HepG2 (cell line): ENCODE data around the gene THEMIS. TPM values are rescaled to one million over a fixed set of nuclear protein-coding genes. Genes with fewer than 3 reads are reported as not detected.

Source experiments
- ATAC-seq: fragments of 200-7000 bp; cut with Tn5 transposase; 3 replicates; pipeline ENCODE4 v1.9.1; 2020; ENCODE audit warnings: mild to moderate bottlenecking, moderate library complexity
- BruUV-seq: library from RNA; stranded (reverse); fragments of 400-500 nt; replicated peaks from 2 replicates; lab custom pipeline; 2021; lab: Mats Ljungman, UMichigan
- CTCF ChIA-PET: fragments of 300-600 bp; formaldehyde crosslinking; extraction: SDS; loops from one replicate; lab custom pipeline; 2021; ENCODE audit warnings: low total read pairs, inconsistent platforms, low intra/inter-chr PET ratio; lab: Yijun Ruan, JAX
- POLR2A ChIA-PET: fragments of 350-600 bp; sonication (Branson Sonifier 250); formaldehyde crosslinking; loops from one replicate; lab custom pipeline; 2020; ENCODE audit warnings: antibody characterized with exemption, inconsistent platforms; lab: Yijun Ruan, JAX
- DNase-seq: peaks from one replicate; pipeline ENCODE4 v3.0.0-alpha.2; 2015; ENCODE audit warnings: low spot score
- FAIRE-seq: peaks from 3 replicates; lab custom pipeline; 2011; peaks lifted over from hg19 to GRCh38; lab: Jason Lieb, UNC
- H2AFZ ChIP-seq: one replicate; pipeline ENCODE4 v1.6.1; 2011; ENCODE audit warnings: low read length, inconsistent platforms
- H3K27ac ChIP-seq: fragments of 300-600 bp; 3 replicates; pipeline ENCODE4 v1.8.0; 2011; ENCODE audit warnings: mixed run types, mild to moderate bottlenecking, mixed read lengths, low read length, inconsistent platforms; ENCODE audit not compliant: insufficient read depth; ENCODE audit errors: extremely low read length
- H3K27me3 ChIP-seq, 2 experiments: fragments of 200-600 bp in 1 of 2; 2 replicates in 1 of 2; 3 replicates in 1 of 2; pipeline versions ENCODE4 v1.6.0 to v1.8.0; 2011; ENCODE audit warnings: low read length in 2 of 2, mild to moderate bottlenecking in 2 of 2, moderate library complexity in 2 of 2, inconsistent platforms in 1 of 2; ENCODE audit not compliant: insufficient read depth in 2 of 2, control insufficient read depth in 1 of 2
- H3K36me3 ChIP-seq, 2 experiments: fragments of 200-600 bp in 1 of 2; replicated peaks in 1 of 2; 2 replicates in 1 of 2; 3 replicates in 1 of 2; pipeline versions ENCODE4 v1.5.1 to v1.8.0; 2011; ENCODE audit warnings: low read length in 2 of 2, inconsistent platforms in 1 of 2; ENCODE audit not compliant: insufficient read depth in 2 of 2, control insufficient read depth in 1 of 2
- H3K4me1 ChIP-seq: 2 replicates; pipeline ENCODE4 v1.5.1; 2012; ENCODE audit warnings: low read length, inconsistent platforms; ENCODE audit not compliant: insufficient read depth
- H3K4me2 ChIP-seq: 2 replicates; pipeline ENCODE4 v1.6.0; 2011; ENCODE audit warnings: low read depth, low read length, inconsistent platforms
- H3K4me3 ChIP-seq, 3 experiments: fragments of 200-600 bp in 1 of 3; sonication (generic), shearing (Covaris generic) in 1 of 3; replicated peaks in 1 of 3; 2 replicates each; pipeline ENCODE4 v1.5.1; 2011 to 2016; ENCODE audit warnings: low read length in 3 of 3, inconsistent platforms in 2 of 3, low read depth in 2 of 3, mild to moderate bottlenecking in 2 of 3, control low read depth in 1 of 3, mixed read lengths in 1 of 3; ENCODE audit not compliant: insufficient read depth in 1 of 3
- H3K79me2 ChIP-seq: one replicate; pipeline ENCODE4 v1.6.1; 2011; ENCODE audit warnings: low read length, inconsistent platforms; ENCODE audit not compliant: insufficient read depth
- H3K9ac ChIP-seq: 2 replicates; pipeline ENCODE4 v1.6.0; 2011; ENCODE audit warnings: mild to moderate bottlenecking, low read depth, low read length, inconsistent platforms; ENCODE audit not compliant: insufficient read depth
- H3K9me3 ChIP-seq: 2 replicates; pipeline ENCODE4 v1.5.1; 2012; ENCODE audit warnings: mild to moderate bottlenecking, low read length
- H4K20me1 ChIP-seq: 2 replicates; pipeline ENCODE4 v1.6.0; 2011; ENCODE audit warnings: inconsistent platforms, mild to moderate bottlenecking, low read length, moderate library complexity; ENCODE audit not compliant: insufficient read depth
- ATF3 ChIP-seq: sonication (generic); formaldehyde crosslinking; IDR thresholded peaks from 2 replicates; pipeline ENCODE4 v1.4.0; 2020; ENCODE audit warnings: missing genetic modification reagents
- CBX1 ChIP-seq: IDR thresholded peaks from one replicate; pipeline ENCODE4 v1.6.1; 2016; ENCODE audit warnings: antibody characterized with exemption, low read depth
- CREBL2 ChIP-seq: sonication (generic); formaldehyde crosslinking; IDR thresholded peaks from 2 replicates; pipeline ENCODE4 v1.8.1; 2023; ENCODE audit warnings: missing genetic modification reagents, mild to moderate bottlenecking, borderline replicate concordance
- DMAP1 ChIP-seq: IDR thresholded peaks from 2 replicates; pipeline ENCODE4 v1.6.1; 2016
- ETV6 ChIP-seq: sonication (generic); formaldehyde crosslinking; conservative IDR thresholded peaks from 2 replicates; pipeline ENCODE4 v1.4.0; 2020; ENCODE audit warnings: missing genetic modification reagents
- GLI4 ChIP-seq: sonication (generic); formaldehyde crosslinking; IDR thresholded peaks from 2 replicates; pipeline ENCODE4 v1.5.1; 2020; ENCODE audit warnings: missing genetic modification reagents, mild to moderate bottlenecking, moderate library complexity, borderline replicate concordance
- HOXA3 ChIP-seq: sonication (generic); formaldehyde crosslinking; IDR thresholded peaks from 2 replicates; pipeline ENCODE4 v1.5.0; 2020; ENCODE audit warnings: missing genetic modification reagents
- ISX ChIP-seq: sonication (generic); formaldehyde crosslinking; conservative IDR thresholded peaks from 2 replicates; pipeline ENCODE4 v1.5.0; 2020; ENCODE audit warnings: missing genetic modification reagents
- MED13 ChIP-seq: sonication (generic); formaldehyde crosslinking; IDR thresholded peaks from 2 replicates; pipeline ENCODE4 v1.5.0; 2020; ENCODE audit warnings: missing genetic modification reagents
- MIER3 ChIP-seq: IDR thresholded peaks from 2 replicates; pipeline ENCODE4 v1.6.1; 2016; ENCODE audit warnings: missing compliant biosample characterization, borderline replicate concordance
- SYNCRIP ChIP-seq: fragments of 200-400 bp; formaldehyde crosslinking; IDR thresholded peaks from 2 replicates; pipeline ENCODE4 v1.6.1; 2018; ENCODE audit warnings: mild to moderate bottlenecking, low read depth, low read length; ENCODE audit not compliant: insufficient read depth
- ZBTB33 ChIP-seq: sonication (generic); formaldehyde crosslinking; IDR thresholded peaks from 2 replicates; pipeline ENCODE4 v1.4.0; 2020; ENCODE audit warnings: missing genetic modification reagents
- ZNF136 ChIP-seq: sonication (generic); formaldehyde crosslinking; IDR thresholded peaks from 2 replicates; pipeline ENCODE4 v1.8.1; 2022; ENCODE audit warnings: low read depth, mild to moderate bottlenecking, moderate library complexity, missing genetic modification reagents
- ZNF276 ChIP-seq: sonication (generic); formaldehyde crosslinking; IDR thresholded peaks from 2 replicates; pipeline ENCODE4 v1.4.0; 2020; ENCODE audit warnings: mild to moderate bottlenecking, low read depth, missing genetic modification reagents
- WGBS: methylation state at CpG from one replicate; pipeline ENCODE4 v1.1.6; 2017; ENCODE audit warnings: low lambda C conversion rate; 5-methylcytosine and 5-hydroxymethylcytosine counted together
- in situ Hi-C: cut with HindIII; loops from 2 replicates; pipeline ENCODE4 v1.10.0; 2017; ENCODE audit warnings: low pct_unique_long_range_greater_than_20kb; ENCODE audit not compliant: extremely low pct_ligation_motif_present
- intact Hi-C: fragments of 100-400 bp; cut with micrococcal nuclease; formaldehyde crosslinking; loops from one replicate; pipeline ENCODE4 v1.10.0; 2022; ENCODE audit not compliant: unreplicated experiment
- polyA plus RNA-seq, 8 experiments: library from polyadenylated mRNA; depleted of rRNA in 3 of 8; stranded (reverse) in 7 of 8; unstranded in 1 of 8; fragments of >200 nt; fragmentation: Illumina TruSeq in 4 of 8; extraction: Trizol in 4 of 8; gene quantifications; 2 replicates each; pipeline versions ENCODE4 v1.2.1 to v1.2.3, GENCODE V29; 2011 to 2016; ENCODE audit warnings: low read depth in 4 of 8, missing spikeins in 1 of 8, mixed read lengths in 1 of 8; ENCODE audit not compliant: insufficient read depth in 1 of 8
- total RNA-seq, 5 experiments: library from RNA; depleted of rRNA; stranded (reverse); fragments of >200 nt; fragmentation: Illumina TruSeq; extraction: Trizol; gene quantifications; 2 replicates each; pipeline ENCODE4 v1.2.3, GENCODE V29; 2016; ENCODE audit warnings: low read depth in 1 of 5

The THEMIS gene
- total and polyA plus RNA-seq, 2 of the 13 experiments (the other 11 are each of a cell fraction or from before 2014, with no cell fraction given): not detected

- intact Hi-C loops: no loop called here
- TF ChIP-seq GLI4 (CRISPR knock-in tag) (no peak), ZBTB33 (CRISPR knock-in tag) (no peak), HOXA3 (CRISPR knock-in tag) (no peak), DMAP1 (CRISPR knock-in tag) (no peak), CBX1 (no peak), ISX (CRISPR knock-in tag) (no peak), ATF3 (CRISPR knock-in tag) (no peak), MIER3 (CRISPR knock-in tag) (no peak)
- Histone ChIP-seq H3K4me3 (no peak overlapping the region), H3K4me1 (no peaks in the 10 kb centered on the region), H3K36me3 (no peaks in the 10 kb centered on the region), H4K20me1 (no peaks in the 10 kb centered on the region), H3K79me2 (no peaks in the 10 kb centered on the region), H3K9ac (no peak overlapping the region), H3K4me2 (no peak overlapping the region), H2AFZ (no peak overlapping the region), H3K9me3 (no peaks in the 10 kb centered on the region), H3K27me3 (no peaks in the 10 kb centered on the region), H3K27ac (no peak overlapping the region)
- no TSS peak for BruUV-seq
- ChIA-PET POLR2A (no interaction called here), CTCF (no interaction called here)
- in situ Hi-C loops: no loop called here
- ATAC-seq: no peak
- FAIRE-seq: no peak
- no peak for DNase-seq
- 0% methylated on average over 1 of the region's 1 CpG for WGBS
Observed at GRCh38 chr6:127725821-127726220, 175.0 kb downstream of the THEMIS start.

GRCh38 chr6:127718694-127719093 is 182.2 kb downstream of the THEMIS start:
- WGBS: 2% methylated on average over 3 of the region's 3 CpGs
- no peak overlapping the region for H2AFZ ChIP-seq
- H3K27me3 ChIP-seq: no peaks in the 10 kb centered on the region
- no peak for DNase-seq
- BruUV-seq: no TSS peak
- in situ Hi-C loops: no loop called here
- intact Hi-C loops: no loop called here
- H3K4me2 ChIP-seq: no peak overlapping the region
- no peak overlapping the region for H3K4me3 ChIP-seq
- no peaks in the 10 kb centered on the region for H3K9me3 ChIP-seq
- POLR2A ChIA-PET: no interaction called here
- TF ChIP-seq CREBL2 (CRISPR knock-in tag): no peak
- TF ChIP-seq ZNF136 (CRISPR knock-in tag): no peak
- TF ChIP-seq ETV6 (CRISPR knock-in tag): no peak
- TF ChIP-seq ZNF276 (CRISPR knock-in tag): no peak
- TF ChIP-seq MED13 (CRISPR knock-in tag): no peak
- TF ChIP-seq SYNCRIP: no peak
- CTCF ChIA-PET: no interaction called here
- no peaks in the 10 kb centered on the region for H3K4me1 ChIP-seq
- FAIRE-seq: no peak
- H3K79me2 ChIP-seq: no peaks in the 10 kb centered on the region
- H3K9ac ChIP-seq: no peak overlapping the region
- no peaks in the 10 kb centered on the region for H4K20me1 ChIP-seq
- no peak for ATAC-seq
- no peaks in the 10 kb centered on the region for H3K36me3 ChIP-seq
- H3K27ac ChIP-seq: no peak overlapping the region
